CD4-positive, alpha-beta memory T cell (primary cell): ENCODE results near the gene LMF2. TPM values are rescaled to one million over a fixed set of nuclear protein-coding genes. Genes with fewer than 3 reads are reported as not detected.

Experiments
- CTCF ChIA-PET: fragments of 350-600 bp; sonication (Branson Sonifier 250); formaldehyde crosslinking; loops from one replicate; lab custom pipeline; 2021; ENCODE audit warnings: inconsistent platforms; ENCODE audit not compliant: partially characterized antibody; lab: Charles Lee
- POLR2A ChIA-PET: fragments of 350-600 bp; sonication (Branson Sonifier 250); formaldehyde crosslinking; loops from one replicate; lab custom pipeline; 2021; ENCODE audit not compliant: partially characterized antibody; lab: Charles Lee
- DNase-seq, 5 donors: peaks; one replicate each; pipeline versions ENCODE4 v3.0.0 to v3.0.0-alpha.2; 2020 to 2022; ENCODE audit warnings: mixed read lengths in 1 of 5
- H3K27ac ChIP-seq: one replicate; pipeline ENCODE4 v1.7.0; 2013; ENCODE audit warnings: low read depth, low read length
- H3K27me3 ChIP-seq: 2 replicates; pipeline ENCODE4 v1.7.0; 2013; ENCODE audit warnings: mild to moderate bottlenecking, low read length, moderate library complexity; ENCODE audit not compliant: insufficient read depth
- H3K36me3 ChIP-seq: 2 replicates; pipeline ENCODE4 v1.7.0; 2013; ENCODE audit warnings: mild to moderate bottlenecking, low read length, moderate library complexity; ENCODE audit not compliant: insufficient read depth
- H3K4me1 ChIP-seq: 2 replicates; pipeline ENCODE4 v1.7.0; 2013; ENCODE audit warnings: mild to moderate bottlenecking, low read length, moderate library complexity; ENCODE audit not compliant: insufficient read depth
- H3K4me3 ChIP-seq, 2 donors: one replicate each; pipeline ENCODE4 v1.7.0; 2013; ENCODE audit warnings: low read length in 2 of 2, mild to moderate bottlenecking in 1 of 2
- H3K9me3 ChIP-seq, 2 donors: one replicate each; pipeline ENCODE4 v1.7.0; 2013; ENCODE audit warnings: low read length in 2 of 2, control low read depth in 1 of 2; ENCODE audit not compliant: control insufficient read depth in 1 of 2
- H3K27ac Mint-ChIP-seq, 7 donors: one replicate each; pipeline ENCODE4 v1.8.0; 2020 to 2021; ENCODE audit warnings: mixed read lengths in 7 of 7, mild to moderate bottlenecking in 6 of 7, inconsistent platforms in 3 of 7, moderate library complexity in 3 of 7
- H3K27me3 Mint-ChIP-seq, 2 donors: one replicate each; pipeline ENCODE4 v1.8.0; 2020 to 2021; ENCODE audit warnings: mixed read lengths in 2 of 2
- H3K36me3 Mint-ChIP-seq, 2 donors: one replicate each; pipeline ENCODE4 v1.8.0; 2020 to 2021; ENCODE audit warnings: mixed read lengths in 2 of 2, inconsistent platforms in 1 of 2, mild to moderate bottlenecking in 1 of 2
- H3K4me1 Mint-ChIP-seq, 4 donors: one replicate each; pipeline ENCODE4 v1.8.0; 2020 to 2021; ENCODE audit warnings: mixed read lengths in 4 of 4, mild to moderate bottlenecking in 1 of 4
- H3K4me3 Mint-ChIP-seq, 8 donors: one replicate each; pipeline ENCODE4 v1.8.0; 2020 to 2021; ENCODE audit warnings: mixed read lengths in 8 of 8, mild to moderate bottlenecking in 7 of 8, moderate library complexity in 6 of 8, inconsistent platforms in 3 of 8
- H3K9me3 Mint-ChIP-seq, 8 donors: one replicate each; pipeline ENCODE4 v1.8.0; 2020 to 2021; ENCODE audit warnings: mixed read lengths in 8 of 8, mild to moderate bottlenecking in 5 of 8, inconsistent platforms in 3 of 8, moderate library complexity in 1 of 8
- intact Hi-C: fragments of 100-400 bp; cut with micrococcal nuclease; formaldehyde crosslinking; loops from one replicate; pipeline ENCODE4 v1.15.1; 2023
- polyA plus RNA-seq, 2 donors: library from polyadenylated mRNA; unstranded; fragments of 300-500 nt; fragmentation: Illumina TruSeq; gene quantifications; one replicate each; pipeline ENCODE4 v1.2.3, GENCODE V29; 2021
- total RNA-seq, 2 experiments: library from RNA; stranded (reverse); gene quantifications; one replicate each; pipeline ENCODE4 v1.2.3, GENCODE V29; 2021

LMF2 gene
- total and polyA plus RNA-seq, 4 experiments from 2014 or later = 21.7 to 155 (median 93.1) TPM

DNA sequence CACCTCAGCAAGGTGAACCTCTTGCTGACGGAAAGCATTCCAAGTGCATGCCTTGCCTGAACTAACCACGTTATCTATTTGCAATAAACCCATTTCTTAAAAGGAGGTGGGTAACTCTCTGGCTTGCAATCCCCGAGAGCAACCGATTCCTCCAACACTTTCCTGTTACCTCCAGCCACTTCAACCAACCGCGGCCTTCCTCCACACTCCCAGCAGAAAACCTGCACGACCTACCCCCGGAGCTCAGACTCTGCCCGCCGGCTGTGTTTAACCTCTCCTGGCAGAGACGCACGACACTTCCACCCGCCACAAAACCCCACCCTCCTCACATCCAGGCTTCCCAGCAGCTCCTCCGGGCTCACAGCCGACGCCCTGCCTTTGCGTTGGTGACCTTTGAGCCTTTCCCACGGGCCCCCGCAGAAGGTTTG lies 17.2 kb upstream of the LMF2 start:
- H3K27me3 ChIP-seq = no peaks in the 10 kb centered on the region
- intact Hi-C loops = loop anchor here (1.0 to 5.0 kb wide), 7 partner anchors 16 to 332 kb away; partner anchors contain the start of genes CHKB, NCAPH2, SBF1 and SYCE3
- peaks cover 44% of the 10 kb centered on the region for H3K4me1 ChIP-seq
- H3K36me3 ChIP-seq = peaks cover 27% of the 10 kb centered on the region
- Mint-ChIP-seq H3K4me3 (peak overlapping the region; percentile 86 to 94 (median 92)), H3K36me3 (peaks cover 7 to 24% of the 10 kb centered on the region in 2 donors), H3K27ac (peak overlapping the region; percentile 84 to 97 (median 94)), H3K9me3 (no peaks in the 10 kb centered on the region), H3K4me1 (peaks cover 14 to 39% (median 26%) of the 10 kb centered on the region in 4 donors), H3K27me3 (no peaks in the 10 kb centered on the region)
- peak overlapping the region; percentile 96 for H3K27ac ChIP-seq
- no peak for DNase-seq
- ChIA-PET CTCF (interaction anchor here (1.2 to 5.1 kb wide), 15 partner anchors 10 to 273 kb away, joined by 3 to 135 read pairs (median 15); partner anchors contain the start of genes HDAC10, LMF2, NCAPH2 and SYCE3), POLR2A (interaction anchor here (0.5 to 9.5 kb wide), 23 partner anchors 11 to 292 kb away, joined by 3 to 321 read pairs (median 14); partner anchors contain the start of genes ARSA, CHKB, HDAC10 and KLHDC7B)
- no peaks in the 10 kb centered on the region for H3K9me3 ChIP-seq
- peak overlapping the region; percentile 47 to 81 for H3K4me3 ChIP-seq

DNA sequence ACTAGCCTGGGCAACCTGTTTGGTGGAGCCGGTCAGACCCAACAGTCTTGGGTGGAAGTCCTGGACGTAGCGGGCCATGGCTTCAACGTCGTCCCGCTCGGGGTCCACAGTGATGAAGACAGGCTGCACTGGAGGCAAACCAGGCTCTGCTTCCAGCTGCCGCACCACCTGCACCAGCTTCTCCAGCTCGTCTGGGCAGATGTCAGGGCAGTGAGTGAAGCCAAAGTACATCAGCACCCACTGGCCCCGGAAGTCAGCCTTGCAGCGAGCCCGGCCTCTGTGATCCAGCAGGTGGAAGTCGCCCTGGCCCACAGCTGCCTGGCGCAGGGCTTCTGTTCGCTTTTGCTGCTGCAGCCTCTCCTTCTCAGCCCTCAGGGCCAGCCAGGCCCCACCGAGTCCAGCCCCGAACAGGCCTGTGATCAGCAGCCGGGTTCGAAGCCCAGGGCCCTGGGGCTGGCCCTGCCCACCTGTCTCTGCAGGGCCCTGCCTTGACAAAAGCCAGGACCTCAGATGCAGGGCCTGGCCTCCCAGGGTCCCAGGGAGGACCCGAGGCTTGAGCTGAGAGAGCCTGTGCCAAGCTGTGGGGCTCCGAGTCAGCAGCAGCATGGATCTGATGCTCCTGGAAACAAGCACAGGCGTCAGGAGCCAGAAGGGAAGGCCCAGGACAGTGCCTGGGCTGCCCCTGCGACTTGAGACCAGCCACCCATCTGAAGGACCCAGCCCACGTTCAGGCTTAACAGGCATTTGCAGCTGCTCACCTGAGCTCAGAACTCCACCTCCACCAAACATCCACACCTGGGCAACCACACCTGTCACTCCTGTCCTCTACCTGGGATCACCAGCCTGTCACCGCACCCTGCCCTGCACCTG lies 16.5 kb upstream of the LMF2 start:
- peak overlapping the region; percentile 86 to 94 (median 92) for H3K4me3 Mint-ChIP-seq
- intact Hi-C loops = loop anchor here (2.0 kb wide), 1 partner anchor 49 kb away; the partner anchor contains the start of gene SBF1

DNA sequence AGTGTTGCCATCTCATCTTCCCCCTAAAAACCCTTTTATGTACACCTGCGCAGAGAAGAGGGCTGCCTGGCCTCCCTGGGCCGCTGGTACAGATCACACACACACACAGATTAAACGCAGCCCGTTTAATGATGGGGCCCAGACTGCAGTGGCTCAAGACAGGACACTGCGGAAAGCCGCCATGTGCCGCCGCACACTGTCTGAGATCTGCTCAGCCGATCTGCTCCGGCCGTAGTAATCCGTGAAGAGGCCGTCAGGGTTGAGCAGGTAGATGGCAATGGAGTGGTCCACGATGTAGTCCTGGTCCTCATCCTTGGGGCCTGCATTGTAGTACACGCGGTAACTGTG lies 15.9 kb upstream of the LMF2 start:
- intact Hi-C loops = no loop called here
- no peak overlapping the region for H3K4me3 ChIP-seq
- H3K27ac ChIP-seq = no peak overlapping the region
- H3K9me3 ChIP-seq = no peaks in the 10 kb centered on the region
- H3K4me3 Mint-ChIP-seq = peak overlapping the region in 4 of 8 donors; percentile 9 to 30 (median 18)
- no peak for DNase-seq
- H3K9me3 Mint-ChIP-seq = no peaks in the 10 kb centered on the region
- peaks cover 35% of the 10 kb centered on the region for H3K36me3 ChIP-seq
- H3K4me1 Mint-ChIP-seq = peaks cover 13 to 32% (median 21%) of the 10 kb centered on the region in 4 donors
- H3K27ac Mint-ChIP-seq = peak overlapping the region in 2 of 7 donors; percentile 51 to 67
- H3K4me1 ChIP-seq = peaks cover 32% of the 10 kb centered on the region
- no peaks in the 10 kb centered on the region for H3K27me3 Mint-ChIP-seq
- CTCF ChIA-PET = interaction anchor here (0.6 kb wide), 1 partner anchor 12 kb away, joined by 3 read pairs; no protein-coding TSS in a partner anchor
- peaks cover 11 to 30% of the 10 kb centered on the region in 2 donors for H3K36me3 Mint-ChIP-seq
- POLR2A ChIA-PET = interaction anchor here (1.4 to 9.5 kb wide), 5 partner anchors 10 to 27 kb away, joined by 4 to 321 read pairs (median 151); partner anchors contain the start of genes LMF2 and NCAPH2
- no peaks in the 10 kb centered on the region for H3K27me3 ChIP-seq

More for the DNA sequence above, 16.5 kb upstream of the LMF2 start:
- H3K4me1 Mint-ChIP-seq = peaks cover 14 to 38% (median 24%) of the 10 kb centered on the region in 4 donors
- peaks cover 38% of the 10 kb centered on the region for H3K4me1 ChIP-seq
- peak overlapping the region; percentile 47 to 81 for H3K4me3 ChIP-seq
- H3K36me3 ChIP-seq = peaks cover 33% of the 10 kb centered on the region
- peak overlapping the region; percentile 96 for H3K27ac ChIP-seq
- CTCF ChIA-PET = interaction anchor here (2.3 to 3.6 kb wide), 6 partner anchors 9 to 272 kb away, joined by 13 to 58 read pairs (median 25); partner anchors contain the start of genes HDAC10 and SYCE3
- peak overlapping the region in 6 of 7 donors; percentile 84 to 97 (median 94) for H3K27ac Mint-ChIP-seq
- H3K27me3 ChIP-seq = no peaks in the 10 kb centered on the region
- H3K27me3 Mint-ChIP-seq = no peaks in the 10 kb centered on the region
- POLR2A ChIA-PET = interaction anchor here (1.0 to 9.5 kb wide), 13 partner anchors 10 to 183 kb away, joined by 3 to 321 read pairs (median 12); partner anchors contain the start of genes LMF2, NCAPH2 and SYCE3
- peaks cover 11 to 28% of the 10 kb centered on the region in 2 donors for H3K36me3 Mint-ChIP-seq
- no peaks in the 10 kb centered on the region for H3K9me3 Mint-ChIP-seq
- no peaks in the 10 kb centered on the region for H3K9me3 ChIP-seq
- no peak for DNase-seq

DNA sequence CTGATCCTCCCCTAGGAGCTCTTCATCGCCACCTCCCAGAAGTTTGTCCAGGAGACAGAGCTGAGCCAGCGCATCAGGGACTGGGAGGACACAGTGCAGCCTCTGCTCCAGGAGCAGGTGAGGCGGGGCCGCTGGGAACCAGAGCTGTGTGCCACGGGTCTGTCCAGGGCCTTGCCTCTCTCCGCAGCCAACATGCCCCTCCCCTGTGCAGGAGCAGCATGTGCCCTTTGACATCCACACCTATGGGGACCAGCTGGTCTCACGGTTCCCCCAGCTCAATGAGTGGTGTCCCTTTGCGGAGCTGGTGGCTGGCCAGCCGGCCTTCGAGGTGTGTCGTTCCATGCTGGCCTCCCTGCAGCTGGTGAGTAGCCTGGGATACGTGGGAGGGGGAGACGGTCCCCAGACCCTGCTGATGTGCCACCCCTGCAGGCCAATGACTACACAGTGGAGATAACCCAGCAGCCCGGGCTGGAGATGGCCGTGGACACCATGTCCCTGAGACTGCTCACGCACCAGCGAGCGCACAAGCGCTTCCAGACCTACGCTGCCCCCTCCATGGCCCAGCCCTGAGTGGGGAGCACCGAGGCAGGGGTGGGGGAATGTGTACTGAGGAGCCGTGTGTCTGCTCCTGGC lies 15.4 kb upstream of the LMF2 start:
- Histone ChIP-seq H3K27me3 (no peaks in the 10 kb centered on the region), H3K4me3 (no peak overlapping the region), H3K36me3 (peaks cover 39% of the 10 kb centered on the region), H3K27ac (no peak overlapping the region), H3K4me1 (peaks cover 27% of the 10 kb centered on the region), H3K9me3 (no peaks in the 10 kb centered on the region)
- Mint-ChIP-seq H3K36me3 (peaks cover 11 to 31% of the 10 kb centered on the region in 2 donors), H3K27me3 (no peaks in the 10 kb centered on the region), H3K4me1 (peaks cover 13 to 27% (median 19%) of the 10 kb centered on the region in 4 donors), H3K9me3 (no peaks in the 10 kb centered on the region), H3K4me3 (peak overlapping the region in 4 of 8 donors; percentile 9 to 30 (median 18)), H3K27ac (peak overlapping the region in 1 of 7 donors; percentile 67)
- intact Hi-C loops = no loop called here
- POLR2A ChIA-PET = interaction anchor here (1.0 to 1.7 kb wide), 5 partner anchors 9 to 40 kb away, joined by 4 to 7 read pairs (median 4); partner anchors contain the start of genes LMF2, NCAPH2 and SYCE3
- CTCF ChIA-PET = interaction anchor here (0.6 to 1.9 kb wide), 2 partner anchors 12 to 40 kb away, joined by 3 to 6 read pairs; partner anchors contain the start of gene SYCE3
- no peak for DNase-seq

DNA sequence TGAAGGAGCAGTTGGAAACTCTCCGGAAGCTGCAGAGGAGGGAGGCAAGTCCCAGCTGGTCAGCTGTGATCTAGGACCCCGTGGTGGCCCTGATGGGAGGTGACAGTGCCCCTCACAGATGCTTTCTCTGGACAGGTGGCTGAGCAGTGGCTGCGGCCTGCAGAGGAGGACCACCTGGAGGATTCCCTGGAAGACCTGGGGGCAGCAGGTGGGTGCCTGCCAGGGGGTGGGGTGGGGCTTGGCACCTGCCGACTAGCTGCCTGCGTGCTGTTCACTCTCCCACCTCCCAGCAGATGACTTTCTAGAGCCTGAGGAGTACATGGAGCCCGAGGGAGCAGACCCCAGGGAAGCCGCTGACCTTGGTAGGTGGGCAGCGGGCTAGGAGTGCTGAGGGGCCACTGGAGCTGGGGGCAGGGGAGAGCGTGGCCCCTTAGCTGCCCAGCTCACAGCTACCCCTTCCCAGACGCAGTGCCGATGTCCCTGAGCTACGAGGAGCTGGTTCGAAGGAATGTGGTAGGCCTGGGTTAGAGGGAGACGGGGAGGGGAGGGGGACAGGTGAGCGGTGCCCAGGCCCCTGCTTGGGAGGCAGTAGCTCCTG lies 14.8 kb upstream of the LMF2 start:
- ChIA-PET POLR2A (interaction anchor here (1.0 to 1.7 kb wide), 5 partner anchors 8 to 40 kb away, joined by 4 to 7 read pairs (median 4); partner anchors contain the start of genes LMF2, NCAPH2 and SYCE3), CTCF (interaction anchor here (1.9 kb wide), 1 partner anchor 41 kb away, joined by 6 read pairs; the partner anchor contains the start of gene SYCE3)
- H3K27me3 ChIP-seq = no peaks in the 10 kb centered on the region
- Mint-ChIP-seq H3K27me3 (no peaks in the 10 kb centered on the region), H3K36me3 (peaks cover 11 to 35% of the 10 kb centered on the region in 2 donors), H3K27ac (peak overlapping the region in 1 of 7 donors; percentile 12), H3K4me1 (peaks cover 12 to 21% (median 15%) of the 10 kb centered on the region in 4 donors), H3K4me3 (no peak overlapping the region), H3K9me3 (no peaks in the 10 kb centered on the region)
- H3K36me3 ChIP-seq = peaks cover 45% of the 10 kb centered on the region
- H3K9me3 ChIP-seq = no peaks in the 10 kb centered on the region
- intact Hi-C loops = no loop called here
- no peak overlapping the region for H3K27ac ChIP-seq
- H3K4me1 ChIP-seq = peaks cover 23% of the 10 kb centered on the region
- no peak for DNase-seq
- no peak overlapping the region for H3K4me3 ChIP-seq

DNA sequence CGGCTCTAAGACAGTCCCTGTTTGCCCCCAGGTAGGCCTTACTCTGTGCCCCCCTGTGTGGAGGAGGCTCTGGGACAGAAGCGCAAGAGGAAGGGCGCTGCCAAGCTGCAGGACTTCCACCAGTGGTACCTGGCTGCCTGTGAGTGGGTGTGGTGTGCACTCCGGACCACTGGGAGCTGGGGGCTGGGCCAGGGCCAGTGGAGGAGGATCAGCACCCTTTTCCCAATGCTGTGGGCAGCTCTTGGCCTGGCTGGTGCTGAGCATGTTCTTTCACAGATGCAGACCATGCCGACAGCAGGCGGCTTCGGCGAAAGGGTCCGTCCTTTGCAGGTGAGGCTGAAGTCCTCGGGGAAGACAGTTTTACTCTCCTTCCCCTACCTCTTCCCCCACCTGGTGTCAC lies 14.2 kb upstream of the LMF2 start:
- intact Hi-C loops = no loop called here
- no peaks in the 10 kb centered on the region for H3K9me3 Mint-ChIP-seq
- H3K27me3 Mint-ChIP-seq = no peaks in the 10 kb centered on the region
- CTCF ChIA-PET = interaction anchor here (1.9 kb wide), 1 partner anchor 41 kb away, joined by 6 read pairs; the partner anchor contains the start of gene SYCE3
- POLR2A ChIA-PET = interaction anchor here (1.2 to 1.7 kb wide), 2 partner anchors 14 to 41 kb away, joined by 4 to 5 read pairs; partner anchors contain the start of genes LMF2, NCAPH2 and SYCE3
- no peak overlapping the region for H3K27ac ChIP-seq
- no peak overlapping the region for H3K4me3 ChIP-seq
- peaks cover 15 to 38% of the 10 kb centered on the region in 2 donors for H3K36me3 Mint-ChIP-seq
- peaks cover 6 to 15% (median 9%) of the 10 kb centered on the region in 4 donors for H3K4me1 Mint-ChIP-seq
- no peak overlapping the region for H3K4me3 Mint-ChIP-seq
- peaks cover 17% of the 10 kb centered on the region for H3K4me1 ChIP-seq
- no peaks in the 10 kb centered on the region for H3K27me3 ChIP-seq
- H3K36me3 ChIP-seq = peaks cover 46% of the 10 kb centered on the region
- H3K9me3 ChIP-seq = no peaks in the 10 kb centered on the region
- no peak for DNase-seq
- peak overlapping the region in 1 of 7 donors; percentile 12 for H3K27ac Mint-ChIP-seq
